Thymus (tissue), 11 donors: ENCODE data around the gene PRKN. TPM values are rescaled to one million over a fixed set of nuclear protein-coding genes. Genes with fewer than 3 reads are reported as not detected.

ENCODE experiments used
- DNase-seq, 9 donors: peaks; one replicate each; pipeline ENCODE4 v3.0.0-alpha.2; 2013; ENCODE audit warnings: low spot score in 9 of 9, low read depth in 6 of 9, missing footprints in 1 of 9
- H3K27ac ChIP-seq, 2 donors: one replicate each; pipeline ENCODE4 v1.5.1; 2013; ENCODE audit warnings: control low read depth in 1 of 2, low read depth in 1 of 2, low read length in 1 of 2, mild to moderate bottlenecking in 1 of 2, moderate library complexity in 1 of 2
- H3K27me3 ChIP-seq, 2 donors: one replicate each; pipeline ENCODE4 v1.5.1; 2013; ENCODE audit warnings: low read length in 1 of 2; ENCODE audit not compliant: control insufficient read depth in 2 of 2, insufficient read depth in 1 of 2
- H3K36me3 ChIP-seq, 2 donors: one replicate each; pipeline ENCODE4 v1.5.1; 2013; ENCODE audit warnings: low read length in 1 of 2, mild to moderate bottlenecking in 1 of 2, moderate library complexity in 1 of 2; ENCODE audit not compliant: control insufficient read depth in 2 of 2, insufficient read depth in 2 of 2
- H3K4me1 ChIP-seq, 2 donors: one replicate each; pipeline ENCODE4 v1.5.1; 2013; ENCODE audit warnings: low read length in 2 of 2; ENCODE audit not compliant: control insufficient read depth in 2 of 2, insufficient read depth in 2 of 2
- H3K4me3 ChIP-seq, 2 donors: one replicate each; pipeline ENCODE4 v1.5.1; 2013; ENCODE audit warnings: low read length in 2 of 2, control low read depth in 1 of 2, mild to moderate bottlenecking in 1 of 2
- H3K9me3 ChIP-seq, 2 donors: one replicate each; pipeline ENCODE4 v1.5.1; 2013; ENCODE audit warnings: low read length in 1 of 2, mild to moderate bottlenecking in 1 of 2; ENCODE audit not compliant: control insufficient read depth in 2 of 2, insufficient read depth in 1 of 2
- WGBS: extraction: QIAGEN DNeasy Blood & Tissue Kit; methylation state at CpG from one replicate; pipeline ENCODE4 v1.1.7; 2013; 5-methylcytosine and 5-hydroxymethylcytosine counted together
- polyA plus RNA-seq: library from polyadenylated mRNA; stranded (reverse); fragments of 200-250 nt; gene quantifications from one replicate; pipeline ENCODE4 v1.2.3, GENCODE V29; 2013
- total RNA-seq: library from RNA; stranded (reverse); fragments of 120-200 nt; gene quantifications from one replicate; pipeline ENCODE4 v1.2.4, GENCODE V29; 2013
- donor health status: healthy.

PRKN gene
- total and polyA plus RNA-seq, 2 donors = 0.48 to 0.71 TPM

DNA sequence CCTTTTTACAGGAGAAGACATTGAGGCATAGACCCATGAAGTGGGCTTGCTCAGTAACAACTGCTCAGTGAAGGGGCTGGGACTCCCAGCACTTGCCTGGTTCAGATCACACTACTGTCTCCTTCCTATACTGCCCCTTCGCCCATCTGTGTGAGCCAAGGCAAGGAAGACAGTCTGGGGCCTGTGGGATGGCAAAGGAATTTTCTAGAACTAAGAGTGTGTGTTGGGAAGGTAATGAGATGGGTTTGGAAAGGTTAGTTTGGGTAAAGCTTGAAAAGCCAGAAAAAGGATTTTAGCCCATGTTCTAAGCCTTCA lies 1240.4 kb downstream of the PRKN start:
- H3K36me3 ChIP-seq = no peaks in the 10 kb centered on the region
- no peak overlapping the region for H3K4me3 ChIP-seq
- 94% methylated on average over 1 of the region's 1 CpG for WGBS
- H3K27ac ChIP-seq = no peak overlapping the region
- DNase-seq = no peak
- no peaks in the 10 kb centered on the region for H3K4me1 ChIP-seq
- H3K9me3 ChIP-seq = no peaks in the 10 kb centered on the region
- no peaks in the 10 kb centered on the region for H3K27me3 ChIP-seq

DNA sequence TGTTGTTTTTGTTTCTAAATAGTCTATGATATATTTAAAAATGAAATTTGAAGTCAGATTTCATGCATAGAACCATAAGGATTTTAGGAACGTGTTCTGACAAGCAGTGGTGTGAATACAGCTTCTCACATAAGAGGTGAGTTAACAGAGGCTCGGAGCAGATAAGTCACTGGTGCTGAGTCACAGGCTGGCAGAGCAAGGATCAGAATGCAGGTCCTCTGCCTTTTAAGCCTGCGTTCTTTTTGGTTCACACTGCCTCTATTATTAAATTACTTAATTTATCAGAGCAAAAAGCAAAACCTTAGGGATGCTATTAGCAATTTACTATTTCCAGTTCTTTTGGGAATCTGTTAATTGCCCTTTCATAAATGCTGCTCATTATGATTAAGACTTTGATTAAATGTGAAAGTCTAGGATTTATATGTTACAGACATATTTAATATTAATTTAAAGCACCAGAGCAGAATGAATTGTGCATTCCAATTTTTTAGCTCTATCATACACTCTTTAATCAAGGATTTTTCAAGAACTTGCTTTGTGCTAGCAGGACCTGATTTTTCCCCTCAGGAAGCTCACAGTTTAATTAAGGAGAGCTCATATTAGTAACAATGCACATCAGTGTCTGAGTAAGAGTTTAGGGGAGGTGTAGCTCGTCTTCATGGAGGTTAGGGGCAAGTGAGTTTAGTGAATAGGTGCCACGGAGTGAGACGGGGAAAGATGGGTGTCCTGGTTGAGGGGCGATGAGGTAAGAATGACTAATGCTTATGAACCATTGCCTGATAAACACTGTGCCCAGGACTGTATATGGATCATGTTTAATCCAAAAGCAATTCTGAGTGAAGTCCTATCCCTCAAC lies 1241.0 kb downstream of the PRKN start:
- Histone ChIP-seq H3K27ac (no peak overlapping the region), H3K36me3 (no peaks in the 10 kb centered on the region), H3K27me3 (no peaks in the 10 kb centered on the region), H3K9me3 (no peaks in the 10 kb centered on the region), H3K4me3 (no peak overlapping the region), H3K4me1 (no peaks in the 10 kb centered on the region)
- DNase-seq = no peak
- WGBS = 87% methylated on average over 7 of the region's 7 CpGs

DNA sequence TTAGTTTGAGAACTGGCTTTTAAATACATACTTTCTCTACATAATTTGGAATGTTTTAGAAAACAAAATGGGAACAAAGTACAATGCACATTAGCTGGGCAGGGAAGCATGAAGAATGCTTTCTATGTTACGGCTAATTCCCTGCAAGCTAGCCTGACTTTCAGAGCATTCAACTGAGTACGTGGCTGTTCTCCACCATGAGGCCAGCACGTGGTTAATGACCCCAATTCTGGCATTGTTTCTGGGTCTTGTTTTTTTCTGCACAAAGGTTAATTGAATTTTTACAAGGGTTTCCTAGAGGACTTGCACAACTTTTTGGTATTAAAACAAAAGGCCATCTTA lies 1245.1 kb downstream of the PRKN start:
- H3K36me3 ChIP-seq = no peaks in the 10 kb centered on the region
- no peaks in the 10 kb centered on the region for H3K27me3 ChIP-seq
- 78% methylated on average over 3 of the region's 3 CpGs for WGBS
- no peak overlapping the region for H3K27ac ChIP-seq
- DNase-seq = no peak
- no peaks in the 10 kb centered on the region for H3K9me3 ChIP-seq
- no peak overlapping the region for H3K4me3 ChIP-seq
- no peaks in the 10 kb centered on the region for H3K4me1 ChIP-seq

DNA sequence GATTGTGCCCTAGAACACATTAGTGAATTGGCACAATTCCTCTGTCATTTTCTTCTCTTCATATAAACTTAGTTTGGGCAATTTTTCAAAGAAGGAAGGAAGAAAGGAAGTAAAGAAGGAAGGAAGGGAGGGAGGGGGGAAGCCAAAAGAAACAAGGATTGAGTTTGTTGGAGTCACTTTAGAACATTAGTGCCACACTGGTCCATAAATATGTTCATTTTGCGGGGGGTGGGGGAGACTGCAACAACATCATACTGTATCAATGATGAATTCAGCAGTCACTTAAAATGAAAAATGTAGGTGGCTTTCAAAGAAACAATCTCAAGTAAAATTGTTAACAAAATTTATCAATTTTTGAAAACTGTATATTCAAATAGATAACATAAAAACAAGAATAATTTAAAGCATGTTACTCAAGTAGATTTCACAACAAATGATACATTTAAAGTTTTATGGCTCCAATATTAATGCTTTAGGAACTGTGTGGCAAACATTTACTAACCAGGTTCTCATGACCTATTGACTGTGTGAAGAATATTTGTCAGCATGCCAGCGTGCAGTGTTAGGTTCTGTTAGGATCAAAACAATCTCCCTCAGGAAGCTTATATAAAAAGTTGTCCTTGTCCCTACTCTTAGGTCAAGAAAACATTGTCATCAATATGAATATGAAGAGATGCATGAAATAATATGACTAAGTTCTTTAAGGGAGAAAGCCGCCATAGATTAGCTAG lies 1245.6 kb downstream of the PRKN start:
- Histone ChIP-seq H3K27me3 (no peaks in the 10 kb centered on the region), H3K4me3 (no peak overlapping the region), H3K9me3 (no peaks in the 10 kb centered on the region), H3K36me3 (no peaks in the 10 kb centered on the region), H3K4me1 (no peaks in the 10 kb centered on the region), H3K27ac (no peak overlapping the region)
- no peak for DNase-seq
- whole genome bisulfite sequencing = 90% methylated on average over 3 of the region's 3 CpGs

DNA sequence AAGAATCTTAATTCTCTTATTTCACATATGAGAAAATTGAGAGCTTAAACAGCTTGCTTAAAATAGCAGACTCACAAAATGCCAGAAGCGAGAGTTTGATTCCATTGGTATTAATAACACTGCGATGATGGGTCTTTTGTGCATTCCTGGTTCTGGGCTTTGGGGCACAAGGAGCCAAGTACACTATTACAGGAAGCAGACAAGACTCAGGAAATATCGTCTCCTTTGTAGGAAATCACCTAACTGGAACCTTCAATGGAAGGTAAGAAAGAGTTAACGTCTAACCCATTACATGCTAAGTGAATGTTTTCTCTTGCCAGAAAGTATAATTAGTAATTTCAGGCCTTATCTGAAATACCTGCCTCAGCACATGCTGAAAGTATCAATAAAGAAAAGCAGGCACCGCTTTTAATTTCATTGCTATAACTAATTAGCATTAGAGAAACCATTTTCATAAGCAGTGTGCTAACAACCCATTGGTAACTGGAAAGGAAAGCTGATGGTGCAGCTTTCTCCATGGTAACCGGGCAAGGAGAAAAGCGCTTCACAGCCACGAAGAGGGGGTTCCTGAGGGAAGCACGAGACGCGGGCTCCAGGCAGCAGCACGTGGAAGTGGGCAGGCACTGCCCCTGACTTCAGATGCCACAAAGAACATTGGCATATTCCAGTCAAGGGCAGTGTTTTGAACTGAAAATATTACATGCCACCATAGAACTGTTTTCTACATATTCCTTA lies 1247.0 kb downstream of the PRKN start:
- Histone ChIP-seq H3K36me3 (no peaks in the 10 kb centered on the region), H3K9me3 (no peaks in the 10 kb centered on the region), H3K4me3 (no peak overlapping the region), H3K27ac (no peak overlapping the region), H3K4me1 (no peaks in the 10 kb centered on the region), H3K27me3 (no peaks in the 10 kb centered on the region)
- no peak for DNase-seq
- 93% methylated on average over 12 of the region's 12 CpGs for WGBS

DNA sequence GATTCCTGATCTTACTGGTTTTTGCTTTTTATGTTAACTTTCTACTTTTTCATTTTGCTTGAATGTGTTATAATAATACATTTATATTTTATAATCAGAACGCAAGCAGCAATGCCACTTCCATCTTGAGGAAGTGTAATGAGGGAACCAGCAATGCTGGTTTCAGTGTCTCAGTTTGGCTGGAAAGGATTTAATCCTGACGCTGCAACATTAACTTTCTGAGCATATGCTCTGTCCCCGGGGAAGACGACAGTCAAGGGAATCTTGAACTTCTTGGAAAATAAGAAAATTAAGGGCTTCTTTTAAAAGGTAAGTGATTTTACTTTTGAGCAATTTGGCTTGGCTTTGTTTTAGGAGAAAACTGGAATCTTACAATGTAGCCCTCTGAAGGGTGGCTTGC lies 1248.2 kb downstream of the PRKN start:
- H3K27me3 ChIP-seq = no peaks in the 10 kb centered on the region
- DNase-seq = no peak
- no peaks in the 10 kb centered on the region for H3K9me3 ChIP-seq
- no peak overlapping the region for H3K27ac ChIP-seq
- H3K4me3 ChIP-seq = no peak overlapping the region
- H3K36me3 ChIP-seq = no peaks in the 10 kb centered on the region
- 98% methylated on average over 4 of the region's 4 CpGs for WGBS
- H3K4me1 ChIP-seq = no peaks in the 10 kb centered on the region

DNA sequence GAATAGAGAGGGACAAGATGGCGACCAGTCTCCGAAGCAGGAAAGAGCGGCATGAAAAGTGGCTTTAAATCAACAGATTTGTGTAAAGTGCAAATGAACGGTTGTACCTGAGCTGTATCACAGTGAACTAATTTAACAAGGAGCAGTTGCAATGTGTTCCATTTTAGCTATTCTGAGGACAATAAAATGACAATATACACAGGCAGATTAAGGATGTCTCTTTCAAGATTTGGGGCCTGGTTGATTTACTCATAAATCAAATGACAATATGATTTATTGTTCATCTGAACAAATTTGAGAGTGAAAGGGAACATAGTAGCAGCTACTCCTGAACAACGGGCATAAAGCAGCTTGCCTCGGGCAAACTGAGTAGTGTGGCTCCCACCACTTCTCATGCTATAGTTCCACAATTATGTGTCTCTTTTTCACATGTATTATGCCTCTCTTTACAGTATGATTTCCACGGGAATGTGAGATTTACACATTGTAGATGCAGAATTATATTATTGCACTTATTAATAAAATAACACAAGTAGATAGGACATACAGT lies 1249.6 kb downstream of the PRKN start:
- DNase-seq = no peak
- 76% methylated on average over 7 of the region's 7 CpGs for WGBS
- no peaks in the 10 kb centered on the region for H3K36me3 ChIP-seq
- H3K27me3 ChIP-seq = no peaks in the 10 kb centered on the region
- no peak overlapping the region for H3K27ac ChIP-seq
- no peaks in the 10 kb centered on the region for H3K9me3 ChIP-seq
- H3K4me3 ChIP-seq = no peak overlapping the region
- no peaks in the 10 kb centered on the region for H3K4me1 ChIP-seq

DNA sequence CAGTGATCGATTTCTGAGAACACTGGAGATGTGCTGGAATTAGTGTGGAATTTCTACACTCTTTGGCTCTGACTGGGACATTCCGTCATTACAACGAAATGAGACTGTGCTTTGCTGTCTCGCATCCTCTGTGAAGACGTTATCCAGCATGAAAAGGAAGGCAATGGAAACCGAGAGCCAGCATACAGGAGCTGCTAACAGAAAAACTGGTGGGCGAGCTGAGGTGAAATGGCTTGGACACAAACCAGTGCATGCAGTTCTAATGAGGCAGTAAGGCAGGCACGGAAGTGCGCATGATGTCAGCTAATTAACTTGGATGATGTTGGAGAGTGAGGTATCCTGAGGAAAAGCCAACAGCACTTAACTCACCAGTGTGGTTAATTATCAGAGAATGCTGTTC lies 1250.9 kb downstream of the PRKN start:
- whole genome bisulfite sequencing = 92% methylated on average over 9 of the region's 9 CpGs
- Histone ChIP-seq H3K27me3 (no peaks in the 10 kb centered on the region), H3K4me1 (no peaks in the 10 kb centered on the region), H3K36me3 (no peaks in the 10 kb centered on the region), H3K27ac (no peak overlapping the region), H3K4me3 (no peak overlapping the region), H3K9me3 (no peaks in the 10 kb centered on the region)
- no peak for DNase-seq

DNA sequence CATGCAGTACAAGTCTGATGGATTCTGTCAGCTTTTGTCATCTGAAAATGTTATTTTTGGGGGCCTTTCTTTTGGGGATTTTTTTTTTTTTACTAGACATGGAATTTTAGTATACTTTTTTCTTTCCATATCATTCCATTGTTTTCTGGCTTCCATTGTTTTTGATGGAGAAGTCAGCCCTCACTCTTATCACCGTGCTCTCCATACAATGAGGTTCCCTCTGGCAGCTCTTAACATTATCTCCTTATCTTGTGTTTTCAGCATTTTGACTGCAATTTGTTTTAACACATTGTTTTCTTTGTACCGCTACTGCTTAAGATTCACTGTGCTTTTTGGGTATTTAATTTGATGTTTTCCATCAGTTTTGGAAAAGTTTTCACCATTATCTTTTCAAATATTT lies 1262.2 kb downstream of the PRKN start:
- H3K4me3 ChIP-seq = no peak overlapping the region
- no peaks in the 10 kb centered on the region for H3K4me1 ChIP-seq
- H3K27ac ChIP-seq = no peak overlapping the region
- WGBS = 61% methylated on average over 2 of the region's 2 CpGs
- no peaks in the 10 kb centered on the region for H3K9me3 ChIP-seq
- H3K27me3 ChIP-seq = no peaks in the 10 kb centered on the region
- DNase-seq = no peak
- H3K36me3 ChIP-seq = no peaks in the 10 kb centered on the region
